GM21390 (cell line): ENCODE measurements around the gene FADS6.

ENCODE experiments used
- ATAC-seq: cut with Tn5 transposase; IDR thresholded peaks from one replicate; pipeline ENCODE4 v1.9.1; 2021; ENCODE audit not compliant: unreplicated experiment

The FADS6 gene

GRCh38 chr17:74855323-74855722, 38.1 kb downstream of the FADS6 start:
- ATAC-seq, result no peak

- no peak for ATAC-seq
Observed at GRCh38 chr17:74854792-74855191, 38.6 kb downstream of the FADS6 start.

GRCh38 chr17:74853669-74854068, 39.8 kb downstream of the FADS6 start:
- no peak for ATAC-seq

GRCh38 chr17:74853048-74853397, 40.4 kb downstream of the FADS6 start:
- no peak for ATAC-seq

GRCh38 chr17:74852237-74853047, 41.0 kb downstream of the FADS6 start:
- no peak for ATAC-seq

GRCh38 chr17:74851612-74852236, 41.7 kb downstream of the FADS6 start:
- ATAC-seq, result no peak

- ATAC-seq, result no peak
Observed at GRCh38 chr17:74850914-74851313, 42.5 kb downstream of the FADS6 start.

- no peak for ATAC-seq
Observed at GRCh38 chr17:74850310-74850709, 43.1 kb downstream of the FADS6 start.

GRCh38 chr17:74848656-74849399, 44.6 kb downstream of the FADS6 start:
- no peak for ATAC-seq

- ATAC-seq, result no peak
Observed at GRCh38 chr17:74846621-74847020, 46.8 kb downstream of the FADS6 start.

- ATAC-seq, result no peak
Observed at GRCh38 chr17:74843352-74843627, 50.1 kb downstream of the FADS6 start.

GRCh38 chr17:74842599-74843351, 50.7 kb downstream of the FADS6 start:
- ATAC-seq, result no peak

GRCh38 chr17:74842146-74842598, 51.3 kb downstream of the FADS6 start:
- no peak for ATAC-seq

- ATAC-seq, result no peak
Observed at GRCh38 chr17:74840989-74841666, 52.3 kb downstream of the FADS6 start.

- ATAC-seq, result no peak
Observed at GRCh38 chr17:74839990-74840852, 53.2 kb downstream of the FADS6 start.

- no peak for ATAC-seq
Observed at GRCh38 chr17:74838274-74838673, 55.2 kb downstream of the FADS6 start.

- ATAC-seq, result no peak
Observed at GRCh38 chr17:74836691-74837467, 56.6 kb downstream of the FADS6 start.

GRCh38 chr17:74836191-74836590, 57.2 kb downstream of the FADS6 start:
- no peak for ATAC-seq
